ENCODE data around the gene SLC9A9.
"Not testable (repeated sequence)": the region's sequence is repeated elsewhere in the genome, so short reads cannot be mapped to it uniquely, and the experiment has no call there.

The SLC9A9 gene

DNA sequence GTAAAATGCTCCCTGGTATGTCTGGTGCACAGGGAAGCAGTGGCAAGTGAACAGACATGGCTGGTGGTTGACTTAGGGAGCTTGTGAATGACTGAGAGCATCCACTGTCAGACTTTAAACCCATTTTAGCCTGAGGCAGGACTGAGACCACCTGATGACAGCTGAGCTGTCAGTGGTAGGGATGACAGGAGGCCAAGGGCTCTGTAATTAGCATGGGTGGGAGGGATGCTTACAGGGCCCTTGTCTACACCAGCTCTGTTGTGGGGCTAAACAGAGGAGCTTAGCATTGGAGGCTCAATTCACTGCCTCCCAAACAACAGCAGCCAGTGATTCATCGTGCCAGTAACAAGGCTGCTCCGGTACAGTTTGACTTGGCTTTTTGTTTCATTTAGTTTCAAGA lies 559.3 kb downstream of the SLC9A9 start:
- Histone ChIP-seq H3K4me3 (no peak overlapping the region), H3K9me3 (no peaks in the 10 kb centered on the region), H3K9ac (no peak overlapping the region), H3K36me3 (no peaks in the 10 kb centered on the region), H4K20me1 (no peaks in the 10 kb centered on the region), H3K4me2 (no peak overlapping the region), H3K27ac (no peak overlapping the region), H3K27me3 (no peaks in the 10 kb centered on the region), H3K4me1 (no peaks in the 10 kb centered on the region)
- no peak for TF ChIP-seq Cebpa-rat (IDR thresholded peaks at IDR 0.05)

DNA sequence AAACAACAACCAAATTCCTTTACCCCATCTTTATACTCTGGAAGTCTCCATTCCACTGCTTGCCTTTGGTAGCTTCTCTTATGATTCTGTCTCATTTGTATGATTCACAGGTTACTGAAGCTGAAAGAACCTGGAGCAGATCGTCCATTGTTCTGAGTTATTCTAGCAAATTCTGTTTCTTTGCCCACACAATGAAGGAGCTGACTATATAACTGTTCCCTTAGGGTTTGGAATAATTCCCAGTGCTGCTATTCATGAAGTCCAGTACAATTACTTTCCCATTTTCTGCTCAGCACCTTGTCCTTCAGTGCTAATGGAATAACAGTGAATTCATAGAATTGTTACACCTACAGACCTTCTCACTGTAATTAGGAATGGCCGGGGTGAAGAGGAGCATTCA lies 560.9 kb downstream of the SLC9A9 start:
- Histone ChIP-seq H3K4me3 (no peak overlapping the region), H3K9ac (no peak overlapping the region), H4K20me1 (no peaks in the 10 kb centered on the region), H3K36me3 (no peaks in the 10 kb centered on the region), H3K9me3 (no peaks in the 10 kb centered on the region), H3K4me1 (no peaks in the 10 kb centered on the region), H3K27ac (no peak overlapping the region), H3K27me3 (no peaks in the 10 kb centered on the region), H3K4me2 (no peak overlapping the region)
- no peak for TF ChIP-seq Cebpa-rat (IDR thresholded peaks at IDR 0.05)

DNA sequence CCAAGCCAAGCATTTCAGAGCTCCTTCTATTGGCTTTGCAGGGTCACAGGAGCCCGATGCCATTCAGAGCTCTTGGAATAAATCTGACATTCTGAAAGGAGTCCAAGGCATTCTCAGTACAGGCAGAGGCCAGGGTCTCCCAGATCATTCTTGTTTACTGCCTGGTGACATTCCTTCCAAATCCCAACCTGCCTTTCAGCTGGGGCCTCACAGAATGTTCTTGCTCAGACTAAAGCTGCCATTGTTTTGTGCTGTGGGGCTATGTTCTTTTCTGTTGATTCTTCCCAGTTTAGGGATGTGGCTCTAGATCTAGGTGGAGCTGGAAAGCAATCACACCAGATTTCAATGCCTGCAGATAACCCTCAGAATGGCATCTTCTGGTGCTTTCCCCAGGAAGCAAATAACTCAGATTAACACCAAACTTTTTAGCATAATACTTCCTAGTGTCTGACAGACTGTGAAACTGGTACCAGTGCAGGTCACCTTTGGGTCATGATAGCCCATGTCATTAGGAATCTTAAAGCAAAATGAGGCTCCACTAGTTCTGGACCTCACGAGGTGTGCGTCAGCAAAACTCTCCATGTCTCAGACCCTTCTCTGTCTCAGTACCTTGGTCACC lies 561.8 kb downstream of the SLC9A9 start:
- Histone ChIP-seq H3K27me3 (no peaks in the 10 kb centered on the region), H3K4me3 (no peak overlapping the region), H3K36me3 (no peaks in the 10 kb centered on the region), H3K9me3 (no peaks in the 10 kb centered on the region), H3K27ac (no peak overlapping the region), H3K4me1 (no peaks in the 10 kb centered on the region), H4K20me1 (no peaks in the 10 kb centered on the region), H3K9ac (no peak overlapping the region), H3K4me2 (no peak overlapping the region)
- no peak for TF ChIP-seq Cebpa-rat (IDR thresholded peaks at IDR 0.05)

DNA sequence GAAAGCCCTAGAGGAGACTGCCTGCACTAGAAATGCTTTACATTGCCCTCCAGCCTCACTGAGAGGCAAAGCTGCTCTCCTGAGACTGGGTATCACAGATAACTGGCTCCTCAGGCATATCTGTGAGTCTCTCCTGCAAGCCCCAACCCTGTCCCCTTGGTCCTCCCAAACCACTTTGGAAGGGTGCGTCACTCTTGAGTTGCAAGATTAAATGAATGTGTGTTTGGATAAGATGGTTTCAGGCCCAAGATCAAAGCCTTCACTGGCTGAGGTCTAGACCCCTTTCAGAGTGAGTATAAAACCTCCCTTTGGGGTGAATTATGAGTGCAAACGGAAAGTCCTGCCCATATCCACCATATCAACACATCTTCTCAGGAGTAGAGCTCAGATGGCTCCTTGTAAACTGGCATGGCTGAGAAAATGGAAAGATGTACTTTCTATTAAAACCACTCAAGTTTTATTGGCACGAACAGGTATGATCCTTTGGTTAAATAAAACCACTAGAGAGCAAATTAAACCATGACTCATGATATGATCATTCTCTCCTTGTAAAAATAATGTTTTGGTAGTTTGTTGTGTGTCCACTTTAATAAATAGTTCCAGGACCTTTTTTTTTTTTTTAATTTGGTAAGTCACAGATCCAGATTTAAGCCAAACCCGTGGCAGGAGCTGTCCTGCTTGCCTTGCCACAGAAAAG lies 564.7 kb downstream of the SLC9A9 start:
- H3K4me2 ChIP-seq, result no peak overlapping the region
- no peak overlapping the region for H3K4me3 ChIP-seq
- no peaks in the 10 kb centered on the region for H4K20me1 ChIP-seq
- H3K36me3 ChIP-seq, result no peaks in the 10 kb centered on the region
- H3K4me1 ChIP-seq, result no peaks in the 10 kb centered on the region
- H3K9me3 ChIP-seq, result no peaks in the 10 kb centered on the region
- no peak for TF ChIP-seq Cebpa-rat (IDR thresholded peaks at IDR 0.05)
- no peaks in the 10 kb centered on the region for H3K27me3 ChIP-seq
- H3K9ac ChIP-seq, result no peak overlapping the region
- no peak overlapping the region for H3K27ac ChIP-seq

DNA sequence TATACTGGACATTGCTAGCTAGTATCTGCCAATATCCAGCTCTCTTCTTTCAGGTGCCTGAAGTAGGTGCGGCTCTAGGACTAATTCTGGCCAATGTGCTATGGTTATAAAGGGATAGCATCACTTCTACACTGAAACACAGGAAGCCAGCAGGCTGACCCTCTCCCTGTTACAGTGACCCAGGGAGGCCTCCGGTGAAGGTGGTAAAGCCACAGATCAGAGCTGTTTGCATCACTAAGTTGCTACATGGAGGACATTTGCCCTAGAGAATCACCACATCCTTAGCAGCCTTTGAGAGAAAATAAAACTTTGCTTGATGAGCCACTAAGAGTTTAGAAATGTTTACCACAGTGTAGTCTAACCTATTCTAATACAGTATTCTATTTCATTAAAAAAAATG lies 567.3 kb downstream of the SLC9A9 start:
- no peak for TF ChIP-seq Cebpa-rat (IDR thresholded peaks at IDR 0.05)
- Histone ChIP-seq H3K4me1 (no peaks in the 10 kb centered on the region), H3K27me3 (no peaks in the 10 kb centered on the region), H3K27ac (no peak overlapping the region), H3K4me2 (no peak overlapping the region), H3K36me3 (no peaks in the 10 kb centered on the region), H3K4me3 (no peak overlapping the region), H3K9ac (no peak overlapping the region), H4K20me1 (no peaks in the 10 kb centered on the region), H3K9me3 (no peaks in the 10 kb centered on the region)

DNA sequence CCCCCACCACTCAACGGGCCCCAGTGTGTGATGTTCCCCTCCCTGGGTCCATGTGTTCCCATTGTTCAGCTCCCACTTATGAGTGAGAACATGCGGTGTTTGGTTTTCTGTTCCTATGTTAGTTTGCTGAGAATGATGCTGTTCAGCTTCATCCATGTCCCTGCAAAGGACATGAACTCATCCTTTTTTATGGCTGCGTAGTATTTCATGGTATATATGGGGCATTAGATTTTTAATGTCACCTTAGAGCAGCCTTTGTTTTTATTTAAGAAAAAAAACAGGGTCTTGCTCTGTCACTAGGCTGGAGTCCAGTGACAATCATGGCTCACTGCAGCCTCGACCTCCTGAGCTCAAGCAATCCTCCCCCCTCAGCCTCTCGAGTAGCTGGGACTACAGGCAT lies 568.7 kb downstream of the SLC9A9 start:
- H3K27ac ChIP-seq, H3K4me1 ChIP-seq, H3K27me3 ChIP-seq, H3K36me3 ChIP-seq, H3K4me3 ChIP-seq, H4K20me1 ChIP-seq, H3K4me2 ChIP-seq, H3K9ac ChIP-seq, H3K9me3 ChIP-seq: not testable (repeated sequence)

DNA sequence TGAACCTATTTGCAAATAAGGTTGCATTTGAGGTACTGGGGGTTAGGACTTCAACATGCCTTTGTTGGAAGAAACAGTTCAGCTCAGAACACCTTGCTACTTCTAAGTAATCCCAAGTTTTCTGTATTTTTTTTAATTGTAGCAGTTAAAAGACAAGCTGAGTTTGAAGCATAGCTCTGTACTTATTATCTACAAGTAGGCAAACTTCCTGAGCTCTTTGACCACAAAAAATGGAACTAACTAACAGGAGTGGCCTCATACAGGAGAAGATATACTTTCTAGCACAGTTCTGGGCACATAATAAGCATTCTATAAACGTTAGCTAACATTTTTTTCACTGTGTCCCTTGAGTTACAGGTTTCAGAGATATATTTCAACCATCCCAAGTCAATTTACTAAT lies 569.5 kb downstream of the SLC9A9 start:
- Histone ChIP-seq H3K4me1 (no peaks in the 10 kb centered on the region), H3K36me3 (no peaks in the 10 kb centered on the region), H3K4me2 (no peak overlapping the region), H4K20me1 (no peaks in the 10 kb centered on the region), H3K27ac (no peak overlapping the region), H3K4me3 (no peak overlapping the region), H3K9ac (no peak overlapping the region), H3K9me3 (no peaks in the 10 kb centered on the region), H3K27me3 (no peaks in the 10 kb centered on the region)
- TF ChIP-seq Cebpa-rat (IDR thresholded peaks at IDR 0.05), result no peak

DNA sequence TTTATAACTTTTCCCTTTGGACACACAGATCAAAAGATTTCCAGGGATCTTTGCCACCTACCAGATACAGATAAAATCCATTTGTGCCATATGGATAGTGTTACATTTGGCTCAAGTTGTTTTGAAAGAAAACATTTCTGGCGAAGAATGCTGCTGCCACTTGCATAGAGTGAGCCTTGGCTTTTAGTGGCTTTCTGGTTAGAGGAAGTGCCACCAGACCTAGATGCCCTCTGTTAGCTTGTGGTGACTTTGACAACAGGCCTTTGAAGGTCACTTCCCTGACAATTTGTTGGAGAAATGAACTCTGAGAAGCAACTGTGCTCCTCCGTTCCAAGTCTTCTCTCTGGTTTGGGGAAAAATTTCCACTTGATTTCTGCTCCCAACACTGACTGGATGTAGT lies 570.7 kb downstream of the SLC9A9 start:
- Histone ChIP-seq H3K36me3 (no peaks in the 10 kb centered on the region), H3K27ac (no peak overlapping the region), H3K4me2 (no peak overlapping the region), H3K27me3 (no peaks in the 10 kb centered on the region), H3K9me3 (no peaks in the 10 kb centered on the region), H4K20me1 (no peaks in the 10 kb centered on the region), H3K9ac (no peak overlapping the region), H3K4me3 (no peak overlapping the region), H3K4me1 (no peaks in the 10 kb centered on the region)
- no peak for TF ChIP-seq Cebpa-rat (IDR thresholded peaks at IDR 0.05)

DNA sequence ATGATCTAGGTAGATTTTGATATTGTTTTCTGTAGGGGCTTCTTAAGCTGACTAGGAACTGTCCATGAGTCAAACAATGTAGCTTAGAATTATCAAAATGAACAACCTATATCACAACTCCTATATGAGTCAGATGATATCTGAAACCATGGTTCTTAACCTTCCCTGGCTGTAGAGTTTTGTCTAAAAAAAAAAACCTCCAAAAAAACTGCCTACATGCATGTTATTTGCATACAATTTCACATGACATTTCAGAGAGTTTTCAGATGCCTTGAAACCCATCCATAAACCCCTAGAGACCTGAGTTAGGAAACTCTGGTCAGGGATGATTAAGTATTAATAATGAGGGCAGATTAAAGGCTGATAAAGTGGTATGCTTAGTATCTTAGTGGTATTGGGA lies 571.7 kb downstream of the SLC9A9 start:
- Histone ChIP-seq H3K27me3 (no peaks in the 10 kb centered on the region), H4K20me1 (no peaks in the 10 kb centered on the region), H3K9ac (no peak overlapping the region), H3K4me1 (no peaks in the 10 kb centered on the region), H3K4me2 (no peak overlapping the region), H3K4me3 (no peak overlapping the region), H3K27ac (no peak overlapping the region), H3K9me3 (no peaks in the 10 kb centered on the region), H3K36me3 (no peaks in the 10 kb centered on the region)
- no peak for TF ChIP-seq Cebpa-rat (IDR thresholded peaks at IDR 0.05)

DNA sequence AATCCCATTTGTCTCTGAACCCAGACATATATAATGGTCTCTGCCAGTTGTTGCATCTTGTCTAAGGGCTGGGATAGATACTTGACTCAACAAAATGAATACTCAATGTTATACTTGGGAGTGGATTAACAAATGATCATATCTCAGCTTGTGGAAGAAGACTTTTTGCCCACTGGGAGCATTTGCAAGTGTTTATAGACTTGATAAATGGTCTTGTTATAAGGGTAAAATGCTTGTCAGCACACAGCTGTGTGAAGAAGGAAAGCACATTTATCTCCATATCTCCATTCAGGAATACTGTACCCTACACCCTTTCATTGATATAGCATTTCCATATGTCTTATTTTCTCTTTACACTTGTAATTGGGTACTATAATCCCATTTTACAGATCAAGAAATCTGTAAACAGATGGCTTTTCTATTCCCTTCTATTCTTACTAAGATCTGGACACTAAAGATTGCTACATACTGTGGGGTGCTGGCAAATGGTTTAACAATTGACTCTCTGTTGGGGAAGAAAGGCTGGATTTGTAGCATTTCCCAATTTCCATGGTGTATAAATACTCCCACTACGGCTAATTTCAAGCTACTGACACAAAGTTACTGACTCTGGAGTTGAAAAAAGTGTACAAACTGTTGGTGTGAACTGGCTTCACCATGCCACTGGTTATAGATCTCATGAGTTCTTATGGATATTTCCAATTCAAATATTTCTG lies 574.1 kb downstream of the SLC9A9 start:
- Histone ChIP-seq H3K9me3 (no peaks in the 10 kb centered on the region), H4K20me1 (no peaks in the 10 kb centered on the region)
- TF ChIP-seq Cebpa-rat (IDR thresholded peaks at IDR 0.05), result no peak

More for the DNA sequence above, 574.1 kb downstream of the SLC9A9 start:
- H3K27me3 ChIP-seq, result no peaks in the 10 kb centered on the region
- no peak overlapping the region for H3K27ac ChIP-seq
- no peak overlapping the region for H3K9ac ChIP-seq
- H3K4me3 ChIP-seq, result no peak overlapping the region
- no peak overlapping the region for H3K4me2 ChIP-seq
- H3K36me3 ChIP-seq, result no peaks in the 10 kb centered on the region
- no peaks in the 10 kb centered on the region for H3K4me1 ChIP-seq
